ENCODE measurements around the gene AKT2. TPM values are rescaled to one million over a fixed set of nuclear protein-coding genes. Genes with fewer than 3 reads are reported as not detected.

The AKT2 gene
- total RNA-seq, 1 donor from 2014 or later: 99.9 TPM

DNA sequence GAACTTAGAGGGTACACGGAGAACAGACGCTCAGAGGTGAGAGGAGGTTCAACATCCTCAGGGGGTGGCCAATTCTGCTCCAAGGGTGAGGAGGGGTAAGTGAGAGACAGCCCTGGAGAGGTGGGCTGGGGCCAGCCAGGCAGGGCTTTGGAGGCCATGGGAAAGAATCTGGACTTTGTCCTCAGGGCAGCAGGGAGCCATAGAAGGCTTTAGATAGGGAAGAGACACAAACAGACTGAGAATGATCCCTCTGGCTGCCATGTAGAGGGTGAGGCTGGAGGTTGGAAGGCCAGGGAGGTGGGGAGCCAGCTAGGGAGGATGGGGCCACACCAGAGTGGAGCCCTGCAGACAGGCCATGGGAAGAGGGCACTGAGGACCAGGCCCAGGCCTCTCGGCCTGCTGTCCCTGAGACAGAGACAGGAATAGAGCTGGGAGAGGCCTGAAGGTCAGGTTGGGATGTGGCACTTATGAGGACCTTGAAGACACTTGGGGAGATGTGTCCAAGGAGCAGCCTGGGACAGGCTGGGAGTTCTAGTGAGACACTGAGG, 29.5 kb downstream of the AKT2 start:
- DNase-seq (ENCODE audit: low spot score): peak; percentile 58
- Mint-ChIP-seq H3K27me3 (ENCODE audit: low read depth) (no peaks in the 10 kb centered on the region), H3K9me3 (ENCODE audit: low read depth) (no peaks in the 10 kb centered on the region), H3K4me3 (ENCODE audit: unreplicated experiment) (no peak overlapping the region), H3K4me1 (ENCODE audit: low read depth) (peaks cover 11% of the 10 kb centered on the region), H3K27ac (ENCODE audit: unreplicated experiment) (no peak overlapping the region), H3K36me3 (ENCODE audit: low read depth) (peaks cover 20% of the 10 kb centered on the region)
- TF ChIP-seq, protein P1, sequence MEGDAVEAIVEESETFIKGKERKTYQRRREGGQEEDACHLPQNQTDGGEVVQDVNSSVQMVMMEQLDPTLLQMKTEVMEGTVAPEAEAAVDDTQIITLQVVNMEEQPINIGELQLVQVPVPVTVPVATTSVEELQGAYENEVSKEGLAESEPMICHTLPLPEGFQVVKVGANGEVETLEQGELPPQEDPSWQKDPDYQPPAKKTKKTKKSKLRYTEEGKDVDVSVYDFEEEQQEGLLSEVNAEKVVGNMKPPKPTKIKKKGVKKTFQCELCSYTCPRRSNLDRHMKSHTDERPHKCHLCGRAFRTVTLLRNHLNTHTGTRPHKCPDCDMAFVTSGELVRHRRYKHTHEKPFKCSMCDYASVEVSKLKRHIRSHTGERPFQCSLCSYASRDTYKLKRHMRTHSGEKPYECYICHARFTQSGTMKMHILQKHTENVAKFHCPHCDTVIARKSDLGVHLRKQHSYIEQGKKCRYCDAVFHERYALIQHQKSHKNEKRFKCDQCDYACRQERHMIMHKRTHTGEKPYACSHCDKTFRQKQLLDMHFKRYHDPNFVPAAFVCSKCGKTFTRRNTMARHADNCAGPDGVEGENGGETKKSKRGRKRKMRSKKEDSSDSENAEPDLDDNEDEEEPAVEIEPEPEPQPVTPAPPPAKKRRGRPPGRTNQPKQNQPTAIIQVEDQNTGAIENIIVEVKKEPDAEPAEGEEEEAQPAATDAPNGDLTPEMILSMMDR (IDR thresholded peaks at IDR 0.05): no peak

DNA sequence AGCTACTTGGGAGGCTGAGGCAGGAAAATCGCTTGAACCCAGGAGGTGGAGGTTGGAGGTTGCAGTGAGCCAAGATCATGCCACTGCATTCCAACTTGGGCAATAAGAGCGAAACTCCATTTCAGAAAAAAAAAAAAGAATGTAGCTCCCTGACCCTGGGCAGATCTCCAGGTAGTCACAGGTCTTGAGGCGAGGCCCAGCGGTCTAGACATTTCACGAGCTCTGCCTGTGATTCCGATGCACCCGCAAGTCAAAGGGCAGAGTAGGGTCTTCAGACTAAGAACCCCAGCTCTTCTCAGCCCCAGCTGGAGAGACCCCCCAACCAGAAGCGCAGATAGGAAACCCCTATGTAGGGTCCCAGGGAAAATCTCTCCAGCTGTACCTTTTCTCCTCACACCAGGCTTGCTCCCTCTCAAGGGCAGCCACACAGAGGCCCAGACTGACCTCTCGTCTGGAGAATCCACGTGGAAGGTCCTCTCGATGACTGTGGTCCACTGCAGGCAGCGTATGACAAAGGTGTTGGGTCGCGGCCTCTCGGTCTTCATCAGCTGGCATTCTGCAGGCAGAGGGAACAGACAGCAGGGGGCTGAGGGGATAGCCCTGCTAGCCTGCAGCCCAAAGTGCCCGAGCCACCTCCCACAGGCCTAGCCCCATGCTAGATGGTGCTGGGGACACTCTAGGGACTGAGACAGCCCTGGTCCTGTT, 30.3 kb downstream of the AKT2 start:
- peaks cover 23% of the 10 kb centered on the region for H3K36me3 Mint-ChIP-seq (ENCODE audit: low read depth)
- no peaks in the 10 kb centered on the region for H3K9me3 Mint-ChIP-seq (ENCODE audit: low read depth)
- no peak overlapping the region for H3K4me3 Mint-ChIP-seq (ENCODE audit: unreplicated experiment)
- H3K4me1 Mint-ChIP-seq (ENCODE audit: low read depth): peaks cover 11% of the 10 kb centered on the region
- no peaks in the 10 kb centered on the region for H3K27me3 Mint-ChIP-seq (ENCODE audit: low read depth)
- DNase-seq (ENCODE audit: low spot score): no peak
- TF ChIP-seq, protein P1 (IDR thresholded peaks at IDR 0.05): no peak
- H3K27ac Mint-ChIP-seq (ENCODE audit: unreplicated experiment): no peak overlapping the region

DNA sequence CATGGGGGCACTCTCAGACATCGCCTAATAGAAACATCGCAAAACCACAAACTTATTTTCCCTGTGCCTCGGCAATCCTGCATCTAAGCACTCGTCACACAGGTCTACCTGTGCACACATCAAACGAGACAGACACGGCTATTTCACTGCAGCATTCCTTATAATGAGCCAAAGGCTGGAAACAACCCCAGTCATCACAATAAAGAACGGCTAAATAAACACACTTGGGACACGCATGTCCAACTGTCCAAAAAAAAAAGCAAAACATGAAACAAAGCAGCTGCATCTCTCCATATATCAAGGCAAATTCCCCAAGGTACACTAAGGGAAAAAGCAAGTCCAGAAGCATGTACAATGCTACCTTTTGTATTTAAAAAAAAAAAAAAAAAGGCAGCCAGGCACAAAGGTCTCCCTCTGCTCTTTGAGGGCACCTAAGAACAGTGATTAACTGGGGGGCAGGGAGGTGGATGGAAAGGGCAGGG, 31.5 kb downstream of the AKT2 start:
- DNase-seq (ENCODE audit: low spot score): no peak
- no peak overlapping the region for H3K27ac Mint-ChIP-seq (ENCODE audit: unreplicated experiment)
- peaks cover 26% of the 10 kb centered on the region for H3K36me3 Mint-ChIP-seq (ENCODE audit: low read depth)
- TF ChIP-seq, protein P1 (IDR thresholded peaks at IDR 0.05): no peak
- no peaks in the 10 kb centered on the region for H3K9me3 Mint-ChIP-seq (ENCODE audit: low read depth)
- H3K4me1 Mint-ChIP-seq (ENCODE audit: low read depth): peaks cover 11% of the 10 kb centered on the region
- H3K4me3 Mint-ChIP-seq (ENCODE audit: unreplicated experiment): no peak overlapping the region
- H3K27me3 Mint-ChIP-seq (ENCODE audit: low read depth): no peaks in the 10 kb centered on the region

DNA sequence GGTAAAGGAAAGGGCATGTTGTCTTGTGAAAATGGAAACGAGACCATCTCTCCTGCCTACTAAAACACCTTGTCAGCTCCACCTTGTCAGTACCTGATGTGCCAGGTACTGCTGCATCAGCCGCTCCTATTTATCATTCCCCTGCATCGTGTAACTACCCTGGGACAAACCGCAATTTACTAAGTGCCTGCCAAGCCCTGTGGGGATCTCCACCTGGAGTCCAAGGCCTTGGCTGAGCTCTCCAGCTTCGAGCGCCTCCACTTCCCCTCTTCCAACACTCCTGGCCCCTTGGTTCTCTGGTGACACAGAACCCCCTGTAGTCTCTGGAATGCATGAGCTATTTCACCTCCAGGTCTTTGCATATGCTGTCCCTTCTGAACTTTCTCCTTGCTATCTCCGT, 32.8 kb downstream of the AKT2 start:
- Mint-ChIP-seq H3K9me3 (ENCODE audit: low read depth) (no peaks in the 10 kb centered on the region), H3K27me3 (ENCODE audit: low read depth) (no peaks in the 10 kb centered on the region), H3K36me3 (ENCODE audit: low read depth) (peaks cover 26% of the 10 kb centered on the region), H3K4me3 (ENCODE audit: unreplicated experiment) (no peak overlapping the region), H3K4me1 (ENCODE audit: low read depth) (peaks cover 11% of the 10 kb centered on the region), H3K27ac (ENCODE audit: unreplicated experiment) (peak overlapping the region; percentile 50)
- no peak for DNase-seq (ENCODE audit: low spot score)
- TF ChIP-seq, protein P1 (IDR thresholded peaks at IDR 0.05): no peak

DNA sequence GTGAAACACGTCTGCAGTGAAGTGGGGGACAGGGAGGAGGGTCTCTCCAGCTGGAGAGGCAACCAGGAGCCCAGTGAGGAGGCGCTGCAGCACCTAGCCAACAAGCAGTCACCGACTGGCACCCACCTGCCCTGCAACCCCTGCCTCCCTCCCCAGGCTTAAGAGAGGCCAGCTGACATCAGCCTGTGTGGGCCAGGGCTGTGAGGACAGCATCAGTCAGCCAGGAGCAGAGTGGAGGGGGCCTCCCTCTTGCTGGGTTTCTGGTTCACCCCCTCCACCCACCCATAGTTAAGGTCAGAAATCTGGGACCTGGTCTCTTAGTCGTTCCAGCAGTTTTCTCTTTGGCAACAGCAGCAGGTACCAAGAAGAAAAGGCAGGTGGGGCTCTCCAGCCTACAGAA, 33.2 kb downstream of the AKT2 start:
- Mint-ChIP-seq H3K27me3 (ENCODE audit: low read depth) (no peaks in the 10 kb centered on the region), H3K36me3 (ENCODE audit: low read depth) (peaks cover 26% of the 10 kb centered on the region), H3K4me1 (ENCODE audit: low read depth) (peaks cover 11% of the 10 kb centered on the region), H3K4me3 (ENCODE audit: unreplicated experiment) (no peak overlapping the region), H3K9me3 (ENCODE audit: low read depth) (no peaks in the 10 kb centered on the region), H3K27ac (ENCODE audit: unreplicated experiment) (no peak overlapping the region)
- DNase-seq (ENCODE audit: low spot score): no peak
- TF ChIP-seq, protein P1 (IDR thresholded peaks at IDR 0.05): no peak

All from chondrocyte (in vitro differentiated cells).